ENCODE data around the gene CYLC1.
A peak's percentile ranks its signal among the peaks of the same experiment; 100 is the strongest.

Gene CYLC1

DNA sequence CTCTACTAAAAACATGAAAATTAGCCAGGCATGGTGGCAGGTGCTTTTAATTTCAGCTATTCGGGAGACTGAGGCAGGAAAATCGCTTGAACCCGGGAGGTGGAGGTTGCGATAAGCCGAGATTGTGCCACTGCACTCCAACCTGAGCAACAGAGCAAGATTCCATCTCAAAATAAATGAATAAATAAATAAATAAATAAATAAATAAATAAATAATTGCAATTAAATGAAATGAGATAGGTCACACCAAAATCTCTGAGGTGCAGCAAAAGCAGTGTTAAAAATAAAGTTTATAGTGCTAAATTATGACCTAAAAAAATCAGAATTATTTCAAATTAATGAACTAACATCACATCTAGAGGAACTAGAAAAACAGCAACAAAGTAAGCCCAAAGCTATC is 13.6 kb upstream of the CYLC1 start:
- TF ChIP-seq EP300 (IDR thresholded peaks at IDR 0.05; ENCODE audit: borderline replicate concordance) (no peak), TCF12 (IDR thresholded peaks at IDR 0.05; ENCODE audit: low read depth) (no peak), TAF1 (IDR thresholded peaks at IDR 0.05; ENCODE audit: low read depth) (no peak), CREB1 (IDR thresholded peaks at IDR 0.05; ENCODE audit: low read depth) (no peak), FOXM1 (IDR thresholded peaks at IDR 0.05; ENCODE audit: borderline replicate concordance, low read depth) (no peak)

DNA sequence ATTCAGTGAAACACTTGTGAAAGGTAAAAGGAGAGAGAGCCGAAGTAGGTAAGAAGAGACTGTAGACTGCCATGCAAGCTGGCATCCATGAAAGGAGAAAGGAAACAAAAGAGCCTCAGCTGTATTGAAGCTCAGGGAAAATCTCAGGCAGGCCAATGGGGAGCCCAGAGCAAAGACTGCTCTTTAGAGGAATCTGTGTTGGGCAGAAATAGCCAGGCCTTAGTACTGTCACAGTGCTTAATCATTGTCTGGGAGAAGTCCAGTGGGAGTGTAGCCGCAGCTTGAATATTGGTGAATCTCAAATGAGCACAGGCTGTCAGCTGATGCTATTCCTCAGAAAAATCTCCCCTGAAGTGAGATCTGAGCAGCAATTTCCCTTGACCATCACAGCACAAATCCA is 27.6 kb downstream of the CYLC1 start:
- TF ChIP-seq EP300 (IDR thresholded peaks at IDR 0.05; ENCODE audit: borderline replicate concordance) (no peak), CREB1 (IDR thresholded peaks at IDR 0.05; ENCODE audit: low read depth) (no peak), FOXM1 (IDR thresholded peaks at IDR 0.05; ENCODE audit: borderline replicate concordance, low read depth) (no peak), ZBTB7A (IDR thresholded peaks at IDR 0.05; ENCODE audit: low read depth) (no peak), TCF12 (IDR thresholded peaks at IDR 0.05; ENCODE audit: low read depth) (no peak), YY1 (IDR thresholded peaks at IDR 0.05; ENCODE audit: low read depth) (no peak), CEBPB (IDR thresholded peaks at IDR 0.05) (no peak), NFIC (IDR thresholded peaks at IDR 0.05) (no peak), TAF1 (IDR thresholded peaks at IDR 0.05; ENCODE audit: low read depth) (no peak), RAD21 (IDR thresholded peaks at IDR 0.05; ENCODE audit: low read depth) (no peak), EGR1 (IDR thresholded peaks at IDR 0.05) (no peak), TEAD4 (IDR thresholded peaks at IDR 0.05) (no peak)
- TF ChIP-seq, protein P1, sequence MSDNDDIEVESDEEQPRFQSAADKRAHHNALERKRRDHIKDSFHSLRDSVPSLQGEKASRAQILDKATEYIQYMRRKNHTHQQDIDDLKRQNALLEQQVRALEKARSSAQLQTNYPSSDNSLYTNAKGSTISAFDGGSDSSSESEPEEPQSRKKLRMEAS (IDR thresholded peaks at IDR 0.05): no peak
- TF ChIP-seq, protein P2, sequence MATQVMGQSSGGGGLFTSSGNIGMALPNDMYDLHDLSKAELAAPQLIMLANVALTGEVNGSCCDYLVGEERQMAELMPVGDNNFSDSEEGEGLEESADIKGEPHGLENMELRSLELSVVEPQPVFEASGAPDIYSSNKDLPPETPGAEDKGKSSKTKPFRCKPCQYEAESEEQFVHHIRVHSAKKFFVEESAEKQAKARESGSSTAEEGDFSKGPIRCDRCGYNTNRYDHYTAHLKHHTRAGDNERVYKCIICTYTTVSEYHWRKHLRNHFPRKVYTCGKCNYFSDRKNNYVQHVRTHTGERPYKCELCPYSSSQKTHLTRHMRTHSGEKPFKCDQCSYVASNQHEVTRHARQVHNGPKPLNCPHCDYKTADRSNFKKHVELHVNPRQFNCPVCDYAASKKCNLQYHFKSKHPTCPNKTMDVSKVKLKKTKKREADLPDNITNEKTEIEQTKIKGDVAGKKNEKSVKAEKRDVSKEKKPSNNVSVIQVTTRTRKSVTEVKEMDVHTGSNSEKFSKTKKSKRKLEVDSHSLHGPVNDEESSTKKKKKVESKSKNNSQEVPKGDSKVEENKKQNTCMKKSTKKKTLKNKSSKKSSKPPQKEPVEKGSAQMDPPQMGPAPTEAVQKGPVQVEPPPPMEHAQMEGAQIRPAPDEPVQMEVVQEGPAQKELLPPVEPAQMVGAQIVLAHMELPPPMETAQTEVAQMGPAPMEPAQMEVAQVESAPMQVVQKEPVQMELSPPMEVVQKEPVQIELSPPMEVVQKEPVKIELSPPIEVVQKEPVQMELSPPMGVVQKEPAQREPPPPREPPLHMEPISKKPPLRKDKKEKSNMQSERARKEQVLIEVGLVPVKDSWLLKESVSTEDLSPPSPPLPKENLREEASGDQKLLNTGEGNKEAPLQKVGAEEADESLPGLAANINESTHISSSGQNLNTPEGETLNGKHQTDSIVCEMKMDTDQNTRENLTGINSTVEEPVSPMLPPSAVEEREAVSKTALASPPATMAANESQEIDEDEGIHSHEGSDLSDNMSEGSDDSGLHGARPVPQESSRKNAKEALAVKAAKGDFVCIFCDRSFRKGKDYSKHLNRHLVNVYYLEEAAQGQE (IDR thresholded peaks at IDR 0.05; ENCODE audit: low read depth): no peak
- TF ChIP-seq, protein P3, sequence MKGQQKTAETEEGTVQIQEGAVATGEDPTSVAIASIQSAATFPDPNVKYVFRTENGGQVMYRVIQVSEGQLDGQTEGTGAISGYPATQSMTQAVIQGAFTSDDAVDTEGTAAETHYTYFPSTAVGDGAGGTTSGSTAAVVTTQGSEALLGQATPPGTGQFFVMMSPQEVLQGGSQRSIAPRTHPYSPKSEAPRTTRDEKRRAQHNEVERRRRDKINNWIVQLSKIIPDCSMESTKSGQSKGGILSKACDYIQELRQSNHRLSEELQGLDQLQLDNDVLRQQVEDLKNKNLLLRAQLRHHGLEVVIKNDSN (IDR thresholded peaks at IDR 0.05): no peak

DNA sequence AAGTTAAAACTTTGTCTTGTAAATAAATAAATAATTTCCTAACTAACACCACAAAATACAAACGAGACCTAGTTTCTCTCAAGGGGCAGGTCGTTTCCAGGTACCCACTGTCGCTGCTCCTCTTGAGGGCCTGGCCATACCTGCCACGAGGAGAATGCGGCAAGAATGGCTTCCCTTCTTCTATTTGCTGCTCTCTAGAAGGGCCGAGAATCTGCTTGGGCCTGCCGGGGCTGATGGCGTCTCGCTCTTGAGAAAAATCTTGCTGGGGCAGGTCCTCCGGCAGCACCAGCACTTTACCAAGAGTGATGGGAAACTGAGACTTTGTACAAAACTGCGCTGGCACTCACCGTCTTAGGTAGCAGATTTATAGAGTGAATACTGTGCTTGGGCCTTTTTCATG is 31.5 kb downstream of the CYLC1 start:
- TF ChIP-seq, protein P3 (IDR thresholded peaks at IDR 0.05): no peak
- TF ChIP-seq EGR1 (IDR thresholded peaks at IDR 0.05) (no peak), EP300 (IDR thresholded peaks at IDR 0.05; ENCODE audit: borderline replicate concordance) (no peak), FOXM1 (IDR thresholded peaks at IDR 0.05; ENCODE audit: borderline replicate concordance, low read depth) (no peak), TEAD4 (IDR thresholded peaks at IDR 0.05) (no peak), TAF1 (IDR thresholded peaks at IDR 0.05; ENCODE audit: low read depth) (no peak)

DNA sequence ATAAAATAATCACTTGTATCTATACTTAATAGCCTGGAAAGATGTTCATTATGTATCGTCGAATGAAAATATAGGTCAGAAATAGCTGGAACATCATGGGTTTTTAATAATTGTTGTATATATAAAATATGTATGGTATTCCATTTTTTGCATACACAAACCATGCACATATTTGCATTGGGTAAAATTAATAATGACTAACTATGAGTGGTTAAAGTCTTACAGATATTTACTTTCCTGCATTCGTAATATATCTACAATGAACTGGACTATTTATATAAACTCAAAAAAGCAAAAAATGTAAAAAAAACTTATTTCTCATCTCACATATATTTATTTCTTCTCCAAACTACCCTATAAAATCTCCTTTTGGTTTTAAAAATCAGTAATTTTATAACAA is 46.0 kb downstream of the CYLC1 start:
- TF ChIP-seq ZBTB7A (IDR thresholded peaks at IDR 0.05; ENCODE audit: low read depth) (no peak), EP300 (IDR thresholded peaks at IDR 0.05; ENCODE audit: borderline replicate concordance) (no peak), CREB1 (IDR thresholded peaks at IDR 0.05; ENCODE audit: low read depth) (no peak), TEAD4 (IDR thresholded peaks at IDR 0.05) (no peak), CEBPB (IDR thresholded peaks at IDR 0.05) (no peak), FOXM1 (IDR thresholded peaks at IDR 0.05; ENCODE audit: borderline replicate concordance, low read depth) (no peak), TAF1 (IDR thresholded peaks at IDR 0.05; ENCODE audit: low read depth) (no peak), TCF12 (IDR thresholded peaks at IDR 0.05; ENCODE audit: low read depth) (no peak), EGR1 (IDR thresholded peaks at IDR 0.05) (no peak), RAD21 (IDR thresholded peaks at IDR 0.05; ENCODE audit: low read depth) (no peak), NFIC (IDR thresholded peaks at IDR 0.05) (no peak), YY1 (IDR thresholded peaks at IDR 0.05; ENCODE audit: low read depth) (no peak)
- TF ChIP-seq, protein P3 (IDR thresholded peaks at IDR 0.05): no peak
- TF ChIP-seq, protein P2 (IDR thresholded peaks at IDR 0.05; ENCODE audit: low read depth): no peak
- TF ChIP-seq, protein P1 (IDR thresholded peaks at IDR 0.05): no peak

DNA sequence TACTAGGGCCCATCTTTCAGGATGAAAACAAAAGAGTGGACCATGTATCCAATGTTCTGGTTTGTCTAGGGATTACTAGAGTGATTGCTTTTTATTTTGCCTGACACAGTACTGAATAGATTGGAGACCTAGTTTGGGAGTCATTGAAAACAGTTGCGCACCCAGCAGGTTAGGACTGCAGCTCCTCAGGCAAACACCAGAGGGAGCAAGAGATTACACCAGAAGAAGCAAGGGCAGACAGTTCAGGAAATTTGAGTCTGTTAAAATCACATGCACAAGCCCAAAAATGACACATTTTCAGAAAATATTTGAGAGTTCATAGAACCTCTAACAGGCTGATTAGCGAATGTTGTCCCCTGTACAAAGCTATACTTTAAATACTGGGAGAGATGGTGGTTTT is 55.6 kb downstream of the CYLC1 start:
- TF ChIP-seq CEBPB (IDR thresholded peaks at IDR 0.05) (no peak), RAD21 (IDR thresholded peaks at IDR 0.05; ENCODE audit: low read depth) (peak; percentile 33; the same call in 1 of the 2 replicates)
- TF ChIP-seq, protein P2 (IDR thresholded peaks at IDR 0.05; ENCODE audit: low read depth): no peak
